Measurements from ENCODE around the gene SNX4. TPM values are rescaled to one million over a fixed set of nuclear protein-coding genes. Genes with fewer than 3 reads are reported as not detected.

SNX4 gene
- total RNA-seq, 1 experiment from 2014 or later: 23.2 TPM

DNA sequence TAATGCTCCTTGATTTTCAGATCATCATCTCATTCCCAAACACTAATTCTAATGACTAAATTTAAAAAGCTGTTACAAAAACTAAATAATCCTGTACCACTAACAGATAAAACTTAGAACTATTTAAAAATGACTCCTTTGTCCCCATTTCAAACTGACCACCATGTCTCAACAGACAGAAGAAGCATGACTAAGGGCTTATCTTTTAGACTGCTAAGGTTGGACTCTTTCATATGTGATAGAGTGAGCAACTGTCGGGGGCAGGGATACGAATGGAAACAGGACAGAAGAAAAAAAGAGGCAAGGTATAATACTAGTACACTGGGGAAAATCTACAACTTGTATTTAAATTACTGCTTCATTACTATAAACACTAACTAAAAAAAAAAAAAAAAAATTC, 23.3 kb downstream of the SNX4 start:
- H3K4me3 Mint-ChIP-seq: no peak overlapping the region
- H3K27ac Mint-ChIP-seq: no peak overlapping the region
- DNase-seq (ENCODE audit: low spot score) (no peak), ATAC-seq (no peak)
- peaks cover 21% of the 10 kb centered on the region for H3K36me3 Mint-ChIP-seq
- ChIA-PET POLR2A (no interaction called here), CTCF (no interaction called here)
- no peaks in the 10 kb centered on the region for H3K27me3 Mint-ChIP-seq (ENCODE audit: low read depth)
- TF ChIP-seq GRHL2 (CRISPR knock-in tag; IDR thresholded peaks at IDR 0.05; ENCODE audit: insufficient replicate concordance, severe bottlenecking): no peak
- no peaks in the 10 kb centered on the region for H3K9me3 Mint-ChIP-seq
- no peaks in the 10 kb centered on the region for H3K4me1 Mint-ChIP-seq

DNA sequence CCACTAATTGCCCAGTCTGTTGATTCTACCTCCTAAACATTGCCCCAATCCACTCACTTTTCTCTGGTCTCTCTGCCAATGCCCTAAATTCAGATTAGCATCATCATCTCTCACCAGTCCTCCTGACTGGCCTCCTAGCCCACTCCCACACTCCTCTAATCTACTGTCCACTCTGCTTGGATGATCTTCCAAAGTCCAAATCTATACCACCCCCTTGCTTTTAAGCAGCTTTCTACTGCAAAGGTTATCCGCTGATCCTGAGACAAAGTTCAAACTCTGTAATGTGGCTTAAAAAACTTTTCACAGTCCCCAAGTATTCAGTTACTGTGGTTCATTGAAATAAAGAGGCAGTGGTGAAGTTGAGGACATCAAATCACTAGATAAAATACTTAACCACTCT, 37.6 kb downstream of the SNX4 start:
- no peak overlapping the region for H3K27ac Mint-ChIP-seq
- no peaks in the 10 kb centered on the region for H3K27me3 Mint-ChIP-seq (ENCODE audit: low read depth)
- ATAC-seq (no peak), DNase-seq (ENCODE audit: low spot score) (no peak)
- ChIA-PET CTCF (no interaction called here), POLR2A (no interaction called here)
- H3K36me3 Mint-ChIP-seq: peaks cover 11% of the 10 kb centered on the region
- H3K4me1 Mint-ChIP-seq: peaks cover 3% of the 10 kb centered on the region
- no peaks in the 10 kb centered on the region for H3K9me3 Mint-ChIP-seq
- H3K4me3 Mint-ChIP-seq: no peak overlapping the region
- no peak for TF ChIP-seq JUN (CRISPR knock-in tag; IDR thresholded peaks at IDR 0.05)
- TF ChIP-seq IRF2 (CRISPR knock-in tag; IDR thresholded peaks at IDR 0.05; ENCODE audit: borderline replicate concordance, low read depth): no peak
- TF ChIP-seq ZNF263 (CRISPR knock-in tag; IDR thresholded peaks at IDR 0.05; ENCODE audit: low read depth): no peak
- TF ChIP-seq SP1 (CRISPR knock-in tag; conservative IDR thresholded peaks at IDR 0.05): no peak
- no peak for TF ChIP-seq RELA (CRISPR knock-in tag; IDR thresholded peaks at IDR 0.05; ENCODE audit: borderline replicate concordance)
- TF ChIP-seq, protein P1, sequence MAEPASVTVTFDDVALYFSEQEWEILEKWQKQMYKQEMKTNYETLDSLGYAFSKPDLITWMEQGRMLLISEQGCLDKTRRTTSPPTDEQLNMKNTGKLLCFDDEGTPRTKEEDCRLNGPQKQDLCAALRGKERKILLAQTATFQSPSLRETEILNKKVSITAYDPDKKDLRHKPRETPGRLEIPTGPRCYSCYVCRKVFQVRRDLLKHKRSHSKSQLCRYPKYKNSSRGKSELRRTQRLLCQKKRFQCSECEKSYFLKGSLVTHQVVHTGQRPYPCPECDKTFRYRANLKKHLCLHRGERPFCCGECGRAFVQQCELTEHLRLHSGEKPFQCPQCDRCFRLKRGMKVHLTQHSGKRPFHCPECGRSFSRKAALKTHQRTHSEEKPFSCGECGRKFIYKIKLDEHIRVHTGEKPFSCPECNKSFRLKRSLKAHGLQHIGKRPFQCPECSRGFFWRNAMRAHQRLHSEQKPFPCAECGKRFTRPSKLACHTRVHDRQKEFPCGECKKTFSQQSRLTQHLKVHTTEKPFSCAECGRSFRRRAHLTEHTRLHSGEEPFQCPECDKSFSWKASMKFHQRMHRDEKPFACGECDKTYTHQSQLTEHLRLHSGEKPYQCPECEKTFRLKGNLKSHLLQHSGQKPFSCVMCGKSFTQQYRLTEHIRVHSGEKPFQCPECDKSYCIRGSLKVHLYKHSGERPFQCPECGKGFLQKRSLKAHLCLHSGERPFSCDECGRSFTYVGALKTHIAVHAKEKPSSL (CRISPR knock-in tag; conservative IDR thresholded peaks at IDR 0.05): no peak
- no peak for TF ChIP-seq GRHL2 (CRISPR knock-in tag; IDR thresholded peaks at IDR 0.05; ENCODE audit: insufficient replicate concordance, severe bottlenecking)
- TF ChIP-seq KAT7 (CRISPR knock-in tag; IDR thresholded peaks at IDR 0.05; ENCODE audit: borderline replicate concordance): no peak
- TF ChIP-seq, protein P2, sequence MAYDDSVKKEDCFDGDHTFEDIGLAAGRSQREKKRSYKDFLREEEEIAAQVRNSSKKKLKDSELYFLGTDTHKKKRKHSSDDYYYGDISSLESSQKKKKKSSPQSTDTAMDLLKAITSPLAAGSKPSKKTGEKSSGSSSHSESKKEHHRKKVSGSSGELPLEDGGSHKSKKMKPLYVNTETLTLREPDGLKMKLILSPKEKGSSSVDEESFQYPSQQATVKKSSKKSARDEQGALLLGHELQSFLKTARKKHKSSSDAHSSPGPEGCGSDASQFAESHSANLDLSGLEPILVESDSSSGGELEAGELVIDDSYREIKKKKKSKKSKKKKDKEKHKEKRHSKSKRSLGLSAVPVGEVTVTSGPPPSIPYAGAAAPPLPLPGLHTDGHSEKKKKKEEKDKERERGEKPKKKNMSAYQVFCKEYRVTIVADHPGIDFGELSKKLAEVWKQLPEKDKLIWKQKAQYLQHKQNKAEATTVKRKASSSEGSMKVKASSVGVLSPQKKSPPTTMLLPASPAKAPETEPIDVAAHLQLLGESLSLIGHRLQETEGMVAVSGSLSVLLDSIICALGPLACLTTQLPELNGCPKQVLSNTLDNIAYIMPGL (CRISPR knock-in tag; IDR thresholded peaks at IDR 0.05): no peak
- TF ChIP-seq, protein P3, sequence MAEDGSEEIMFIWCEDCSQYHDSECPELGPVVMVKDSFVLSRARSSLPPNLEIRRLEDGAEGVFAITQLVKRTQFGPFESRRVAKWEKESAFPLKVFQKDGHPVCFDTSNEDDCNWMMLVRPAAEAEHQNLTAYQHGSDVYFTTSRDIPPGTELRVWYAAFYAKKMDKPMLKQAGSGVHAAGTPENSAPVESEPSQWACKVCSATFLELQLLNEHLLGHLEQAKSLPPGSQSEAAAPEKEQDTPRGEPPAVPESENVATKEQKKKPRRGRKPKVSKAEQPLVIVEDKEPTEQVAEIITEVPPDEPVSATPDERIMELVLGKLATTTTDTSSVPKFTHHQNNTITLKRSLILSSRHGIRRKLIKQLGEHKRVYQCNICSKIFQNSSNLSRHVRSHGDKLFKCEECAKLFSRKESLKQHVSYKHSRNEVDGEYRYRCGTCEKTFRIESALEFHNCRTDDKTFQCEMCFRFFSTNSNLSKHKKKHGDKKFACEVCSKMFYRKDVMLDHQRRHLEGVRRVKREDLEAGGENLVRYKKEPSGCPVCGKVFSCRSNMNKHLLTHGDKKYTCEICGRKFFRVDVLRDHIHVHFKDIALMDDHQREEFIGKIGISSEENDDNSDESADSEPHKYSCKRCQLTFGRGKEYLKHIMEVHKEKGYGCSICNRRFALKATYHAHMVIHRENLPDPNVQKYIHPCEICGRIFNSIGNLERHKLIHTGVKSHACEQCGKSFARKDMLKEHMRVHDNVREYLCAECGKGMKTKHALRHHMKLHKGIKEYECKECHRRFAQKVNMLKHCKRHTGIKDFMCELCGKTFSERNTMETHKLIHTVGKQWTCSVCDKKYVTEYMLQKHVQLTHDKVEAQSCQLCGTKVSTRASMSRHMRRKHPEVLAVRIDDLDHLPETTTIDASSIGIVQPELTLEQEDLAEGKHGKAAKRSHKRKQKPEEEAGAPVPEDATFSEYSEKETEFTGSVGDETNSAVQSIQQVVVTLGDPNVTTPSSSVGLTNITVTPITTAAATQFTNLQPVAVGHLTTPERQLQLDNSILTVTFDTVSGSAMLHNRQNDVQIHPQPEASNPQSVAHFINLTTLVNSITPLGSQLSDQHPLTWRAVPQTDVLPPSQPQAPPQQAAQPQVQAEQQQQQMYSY (CRISPR knock-in tag; IDR thresholded peaks at IDR 0.05): no peak
- TF ChIP-seq ETV6 (CRISPR knock-in tag; IDR thresholded peaks at IDR 0.05): no peak

DNA sequence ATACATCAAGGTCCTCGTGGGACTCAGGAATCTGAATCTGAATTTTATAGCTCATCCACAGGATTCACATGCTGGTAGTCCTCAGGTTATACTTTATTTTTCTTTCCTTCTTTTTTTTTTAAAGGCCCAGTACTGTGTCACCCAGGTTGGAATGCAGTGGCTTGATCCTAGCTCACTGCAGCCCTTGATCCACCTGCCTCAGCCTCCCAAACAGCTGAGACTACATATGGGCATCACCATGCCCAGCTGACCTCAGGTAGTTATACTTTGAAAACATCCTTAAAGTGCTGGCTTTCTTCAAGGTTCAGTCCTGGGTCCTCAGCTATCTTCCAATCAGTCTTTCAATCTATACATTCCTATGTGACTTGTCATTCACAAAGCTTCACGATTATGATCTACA, 38.2 kb downstream of the SNX4 start:
- H3K27ac Mint-ChIP-seq: no peak overlapping the region
- TF ChIP-seq SMAD3 (CRISPR knock-in tag; IDR thresholded peaks at IDR 0.05; ENCODE audit: borderline replicate concordance) (no peak), ZNF232 (CRISPR knock-in tag; IDR thresholded peaks at IDR 0.05) (no peak), FOXK1 (CRISPR knock-in tag; IDR thresholded peaks at IDR 0.05) (no peak), CREM (CRISPR knock-in tag; IDR thresholded peaks at IDR 0.05) (no peak), ZNF219 (CRISPR knock-in tag; IDR thresholded peaks at IDR 0.05; ENCODE audit: borderline replicate concordance) (no peak), HMGA2 (CRISPR knock-in tag; IDR thresholded peaks at IDR 0.05) (no peak)
- TF ChIP-seq, protein P4, sequence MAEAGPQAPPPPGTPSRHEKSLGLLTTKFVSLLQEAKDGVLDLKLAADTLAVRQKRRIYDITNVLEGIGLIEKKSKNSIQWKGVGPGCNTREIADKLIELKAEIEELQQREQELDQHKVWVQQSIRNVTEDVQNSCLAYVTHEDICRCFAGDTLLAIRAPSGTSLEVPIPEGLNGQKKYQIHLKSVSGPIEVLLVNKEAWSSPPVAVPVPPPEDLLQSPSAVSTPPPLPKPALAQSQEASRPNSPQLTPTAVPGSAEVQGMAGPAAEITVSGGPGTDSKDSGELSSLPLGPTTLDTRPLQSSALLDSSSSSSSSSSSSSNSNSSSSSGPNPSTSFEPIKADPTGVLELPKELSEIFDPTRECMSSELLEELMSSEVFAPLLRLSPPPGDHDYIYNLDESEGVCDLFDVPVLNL (CRISPR knock-in tag; IDR thresholded peaks at IDR 0.05; ENCODE audit: borderline replicate concordance, low read depth): no peak
- TF ChIP-seq, protein P5, sequence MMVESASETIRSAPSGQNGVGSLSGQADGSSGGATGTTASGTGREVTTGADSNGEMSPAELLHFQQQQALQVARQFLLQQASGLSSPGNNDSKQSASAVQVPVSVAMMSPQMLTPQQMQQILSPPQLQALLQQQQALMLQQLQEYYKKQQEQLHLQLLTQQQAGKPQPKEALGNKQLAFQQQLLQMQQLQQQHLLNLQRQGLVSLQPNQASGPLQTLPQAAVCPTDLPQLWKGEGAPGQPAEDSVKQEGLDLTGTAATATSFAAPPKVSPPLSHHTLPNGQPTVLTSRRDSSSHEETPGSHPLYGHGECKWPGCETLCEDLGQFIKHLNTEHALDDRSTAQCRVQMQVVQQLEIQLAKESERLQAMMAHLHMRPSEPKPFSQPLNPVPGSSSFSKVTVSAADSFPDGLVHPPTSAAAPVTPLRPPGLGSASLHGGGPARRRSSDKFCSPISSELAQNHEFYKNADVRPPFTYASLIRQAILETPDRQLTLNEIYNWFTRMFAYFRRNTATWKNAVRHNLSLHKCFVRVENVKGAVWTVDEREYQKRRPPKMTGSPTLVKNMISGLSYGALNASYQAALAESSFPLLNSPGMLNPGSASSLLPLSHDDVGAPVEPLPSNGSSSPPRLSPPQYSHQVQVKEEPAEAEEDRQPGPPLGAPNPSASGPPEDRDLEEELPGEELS (CRISPR knock-in tag; IDR thresholded peaks at IDR 0.05): no peak
- TF ChIP-seq, protein P6, sequence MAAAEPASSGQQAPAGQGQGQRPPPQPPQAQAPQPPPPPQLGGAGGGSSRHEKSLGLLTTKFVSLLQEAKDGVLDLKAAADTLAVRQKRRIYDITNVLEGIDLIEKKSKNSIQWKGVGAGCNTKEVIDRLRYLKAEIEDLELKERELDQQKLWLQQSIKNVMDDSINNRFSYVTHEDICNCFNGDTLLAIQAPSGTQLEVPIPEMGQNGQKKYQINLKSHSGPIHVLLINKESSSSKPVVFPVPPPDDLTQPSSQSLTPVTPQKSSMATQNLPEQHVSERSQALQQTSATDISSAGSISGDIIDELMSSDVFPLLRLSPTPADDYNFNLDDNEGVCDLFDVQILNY (CRISPR knock-in tag; IDR thresholded peaks at IDR 0.05): no peak

More for the DNA sequence above, 38.2 kb downstream of the SNX4 start:
- Mint-ChIP-seq H3K36me3 (peaks cover 12% of the 10 kb centered on the region), H3K4me1 (peaks cover 6% of the 10 kb centered on the region), H3K4me3 (no peak overlapping the region), H3K27me3 (ENCODE audit: low read depth) (no peaks in the 10 kb centered on the region), H3K9me3 (no peaks in the 10 kb centered on the region)
- POLR2A ChIA-PET: no interaction called here
- ATAC-seq (no peak), DNase-seq (ENCODE audit: low spot score) (no peak)
- CTCF ChIA-PET: interaction anchor here (1.1 kb wide), 1 partner anchor 43 kb away, joined by 3 read pairs; no protein-coding TSS in a partner anchor

All from WTC11 (cell line).